Nephron (organoid): ENCODE results near the gene TRIM43B.
"Not testable (repeated sequence)": the region's sequence is repeated elsewhere in the genome, so short reads cannot be mapped to it uniquely, and the experiment has no call there.

Source experiments
- H3K27ac Mint-ChIP-seq, 3 experiments: 2 replicates each; pipeline ENCODE4 v1.8.0; 2020; ENCODE audit warnings: mixed read lengths in 3 of 3, mild to moderate bottlenecking in 2 of 3, moderate library complexity in 1 of 3
- H3K27me3 Mint-ChIP-seq: 2 replicates; pipeline ENCODE4 v1.8.0; 2021; ENCODE audit warnings: low read depth, mild to moderate bottlenecking, moderate library complexity, mixed read lengths
- H3K36me3 Mint-ChIP-seq: 2 replicates; pipeline ENCODE4 v1.8.0; 2020; ENCODE audit warnings: low read depth, mixed read lengths
- H3K4me1 Mint-ChIP-seq: 2 replicates; pipeline ENCODE4 v1.8.0; 2020; ENCODE audit warnings: mixed read lengths
- H3K4me3 Mint-ChIP-seq, 3 experiments: 2 replicates each; pipeline ENCODE4 v1.8.0; 2020; ENCODE audit warnings: mild to moderate bottlenecking in 3 of 3, mixed read lengths in 3 of 3, moderate library complexity in 2 of 3
- H3K9me3 Mint-ChIP-seq: 2 replicates; pipeline ENCODE4 v1.8.0; 2020; ENCODE audit warnings: mixed read lengths
- CTCF ChIP-seq, 3 experiments: fragments of 200-600 bp; sonication (generic); IDR thresholded peaks; one replicate each; pipeline ENCODE4 v1.5.0; 2021; ENCODE audit warnings: antibody characterized with exemption in 3 of 3; ENCODE audit not compliant: unreplicated experiment in 3 of 3

The TRIM43B gene

GRCh38 chr2:95484654-95485053, at the start of gene TRIM43B:
TRIM43B (minus strand) TSS chr2:95484754; CDS start chr2:95482714, 2,040 bp downstream.
- not testable (repeated sequence) for H3K4me3 Mint-ChIP-seq, H3K27ac Mint-ChIP-seq, H3K4me1 Mint-ChIP-seq, H3K9me3 Mint-ChIP-seq, H3K36me3 Mint-ChIP-seq
- peaks cover 10% of the 10 kb centered on the region for H3K27me3 Mint-ChIP-seq

GRCh38 chr2:95531254-95531771, 46.8 kb upstream of the TRIM43B start:
- H3K27ac Mint-ChIP-seq: no peak overlapping the region
- peaks cover 14% of the 10 kb centered on the region for H3K27me3 Mint-ChIP-seq
- no peak for TF ChIP-seq CTCF (IDR thresholded peaks at IDR 0.05; ENCODE audit: unreplicated experiment in 3 of 3)
- H3K9me3 Mint-ChIP-seq: peaks cover 2% of the 10 kb centered on the region
- no peaks in the 10 kb centered on the region for H3K36me3 Mint-ChIP-seq
- no peaks in the 10 kb centered on the region for H3K4me1 Mint-ChIP-seq
- no peak overlapping the region for H3K4me3 Mint-ChIP-seq

GRCh38 chr2:95530734-95531133, 46.2 kb upstream of the TRIM43B start:
- no peak for TF ChIP-seq CTCF (IDR thresholded peaks at IDR 0.05; ENCODE audit: unreplicated experiment in 3 of 3)
- H3K36me3 Mint-ChIP-seq: no peaks in the 10 kb centered on the region
- H3K4me1 Mint-ChIP-seq: no peaks in the 10 kb centered on the region
- no peak overlapping the region for H3K27ac Mint-ChIP-seq
- peaks cover 6% of the 10 kb centered on the region for H3K9me3 Mint-ChIP-seq
- H3K27me3 Mint-ChIP-seq: peaks cover 11% of the 10 kb centered on the region
- H3K4me3 Mint-ChIP-seq: no peak overlapping the region

GRCh38 chr2:95526360-95527341, 42.1 kb upstream of the TRIM43B start:
- TF ChIP-seq CTCF (IDR thresholded peaks at IDR 0.05; ENCODE audit: unreplicated experiment in 3 of 3): no peak
- Mint-ChIP-seq H3K27ac (no peak overlapping the region), H3K4me1 (no peaks in the 10 kb centered on the region), H3K4me3 (no peak overlapping the region), H3K27me3 (peaks cover 8% of the 10 kb centered on the region), H3K36me3 (no peaks in the 10 kb centered on the region), H3K9me3 (peaks cover 6% of the 10 kb centered on the region)

GRCh38 chr2:95525294-95526035, 40.9 kb upstream of the TRIM43B start:
- Mint-ChIP-seq H3K4me1 (no peaks in the 10 kb centered on the region), H3K4me3 (no peak overlapping the region), H3K27me3 (peaks cover 5% of the 10 kb centered on the region), H3K36me3 (no peaks in the 10 kb centered on the region), H3K9me3 (peaks cover 6% of the 10 kb centered on the region), H3K27ac (no peak overlapping the region)
- TF ChIP-seq CTCF (IDR thresholded peaks at IDR 0.05; ENCODE audit: unreplicated experiment in 3 of 3): no peak

GRCh38 chr2:95524195-95524594, 39.6 kb upstream of the TRIM43B start:
- Mint-ChIP-seq H3K27ac (no peak overlapping the region), H3K36me3 (no peaks in the 10 kb centered on the region), H3K4me1 (no peaks in the 10 kb centered on the region), H3K4me3 (no peak overlapping the region), H3K27me3 (no peaks in the 10 kb centered on the region), H3K9me3 (peaks cover 6% of the 10 kb centered on the region)
- no peak for TF ChIP-seq CTCF (IDR thresholded peaks at IDR 0.05; ENCODE audit: unreplicated experiment in 3 of 3)
